GM12864 (cell line): Measurements from ENCODE around the gene NRAP.

Experiments
- DNase-seq: peaks from one replicate; pipeline ENCODE4 v3.0.0-alpha.2; 2011; ENCODE audit warnings: low read depth
- H3K4me3 ChIP-seq: 2 replicates; pipeline ENCODE4 v1.5.1; 2011; ENCODE audit warnings: mild to moderate bottlenecking, low read depth, low read length, control low read depth
- TF ChIP-seq, protein P1 (sequence below): IDR thresholded peaks from 2 replicates; pipeline ENCODE4 v1.5.1; 2011; ENCODE audit warnings: low read depth, mild to moderate bottlenecking, moderate library complexity, low read length, control low read depth, inconsistent platforms; ENCODE audit errors: missing control alignments

Gene NRAP

GRCh38 chr10:113576852-113577251 lies 87.0 kb downstream of the NRAP start:
- no peak for DNase-seq
- TF ChIP-seq, protein P1, sequence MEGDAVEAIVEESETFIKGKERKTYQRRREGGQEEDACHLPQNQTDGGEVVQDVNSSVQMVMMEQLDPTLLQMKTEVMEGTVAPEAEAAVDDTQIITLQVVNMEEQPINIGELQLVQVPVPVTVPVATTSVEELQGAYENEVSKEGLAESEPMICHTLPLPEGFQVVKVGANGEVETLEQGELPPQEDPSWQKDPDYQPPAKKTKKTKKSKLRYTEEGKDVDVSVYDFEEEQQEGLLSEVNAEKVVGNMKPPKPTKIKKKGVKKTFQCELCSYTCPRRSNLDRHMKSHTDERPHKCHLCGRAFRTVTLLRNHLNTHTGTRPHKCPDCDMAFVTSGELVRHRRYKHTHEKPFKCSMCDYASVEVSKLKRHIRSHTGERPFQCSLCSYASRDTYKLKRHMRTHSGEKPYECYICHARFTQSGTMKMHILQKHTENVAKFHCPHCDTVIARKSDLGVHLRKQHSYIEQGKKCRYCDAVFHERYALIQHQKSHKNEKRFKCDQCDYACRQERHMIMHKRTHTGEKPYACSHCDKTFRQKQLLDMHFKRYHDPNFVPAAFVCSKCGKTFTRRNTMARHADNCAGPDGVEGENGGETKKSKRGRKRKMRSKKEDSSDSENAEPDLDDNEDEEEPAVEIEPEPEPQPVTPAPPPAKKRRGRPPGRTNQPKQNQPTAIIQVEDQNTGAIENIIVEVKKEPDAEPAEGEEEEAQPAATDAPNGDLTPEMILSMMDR = no peak
- H3K4me3 ChIP-seq = no peak overlapping the region

- TF ChIP-seq, protein P1 = no peak
- H3K4me3 ChIP-seq = no peak overlapping the region
- DNase-seq = no peak
Observed at GRCh38 chr10:113573368-113573767, 90.5 kb downstream of the NRAP start.

GRCh38 chr10:113572520-113573290 lies 91.1 kb downstream of the NRAP start:
- TF ChIP-seq, protein P1 = no peak
- no peak overlapping the region for H3K4me3 ChIP-seq
- no peak for DNase-seq

DNA sequence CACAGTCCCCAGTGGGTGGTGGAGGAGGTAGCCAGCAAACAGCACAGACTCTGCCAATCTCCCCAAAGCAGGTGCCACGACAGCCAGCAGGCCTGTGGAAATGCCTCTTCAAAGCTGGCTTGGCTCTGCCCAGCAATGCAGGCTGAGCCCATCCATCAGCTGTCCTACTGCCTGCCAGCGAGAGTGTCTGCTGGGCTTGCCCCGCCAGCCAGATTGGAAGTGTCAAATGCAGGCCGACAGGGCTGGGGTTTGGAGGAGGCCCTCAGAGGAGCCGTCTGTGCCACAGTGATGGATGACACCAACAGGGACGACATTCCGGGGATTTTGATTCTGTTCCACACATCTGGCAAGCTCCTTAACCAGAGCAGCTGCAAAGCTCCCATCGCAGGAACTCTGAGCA lies 94.3 kb downstream of the NRAP start:
- DNase-seq = no peak
- H3K4me3 ChIP-seq = no peak overlapping the region
- TF ChIP-seq, protein P1 = no peak

DNA sequence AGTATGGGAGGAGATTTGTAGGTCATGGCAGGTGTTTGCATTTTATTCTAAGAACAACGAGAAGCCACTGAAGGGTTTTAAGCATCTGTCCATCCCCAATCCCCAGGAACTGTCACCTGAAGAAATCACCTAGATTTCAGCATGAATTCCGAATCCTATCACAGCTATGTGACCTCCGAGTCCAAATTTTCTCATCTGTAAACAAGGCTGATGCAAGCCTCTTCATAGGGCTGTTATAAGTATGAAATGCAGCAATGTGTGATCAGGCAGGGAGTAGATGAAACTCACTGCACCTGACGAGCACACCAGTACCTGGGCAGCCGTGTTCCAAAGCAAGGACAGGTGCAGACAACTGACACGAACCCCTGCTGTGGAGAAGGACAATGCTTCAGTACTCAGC lies 97.0 kb downstream of the NRAP start:
- TF ChIP-seq, protein P1 = no peak
- H3K4me3 ChIP-seq = no peak overlapping the region
- DNase-seq = no peak

GRCh38 chr10:113565364-113565763 lies 98.5 kb downstream of the NRAP start:
- TF ChIP-seq, protein P1 = no peak
- no peak for DNase-seq
- H3K4me3 ChIP-seq = no peak overlapping the region
